Heart left ventricle (tissue), 16 donors: ENCODE results near the gene KLK1. TPM values are rescaled to one million over a fixed set of nuclear protein-coding genes. Genes with fewer than 3 reads are reported as not detected.

Experiments
- ATAC-seq, 4 donors: fragments of 200-7000 bp; cut with Tn5 transposase; one replicate each; pipeline ENCODE4 v1.9.1; 2020 to 2022; ENCODE audit warnings: moderate library complexity in 4 of 4, mild to moderate bottlenecking in 3 of 4, moderate number of reproducible peaks in 1 of 4
- DNase-seq, 5 donors: peaks; one replicate each; pipeline ENCODE4 v3.0.0-alpha.2; 2020
- H3K27ac ChIP-seq, 12 donors: fragments of 200-600 bp; sonication (generic) in 4 of 12; one replicate each; pipeline versions ENCODE4 v1.5.0 to v1.8.0; 2016 to 2022; ENCODE audit warnings: mild to moderate bottlenecking in 2 of 12
- H3K27me3 ChIP-seq, 9 donors: fragments of 200-600 bp; sonication (generic) in 2 of 9; one replicate each; pipeline versions ENCODE4 v1.5.1 to v1.8.0; 2016 to 2022; ENCODE audit warnings: mild to moderate bottlenecking in 3 of 9
- H3K36me3 ChIP-seq, 9 donors: fragments of 200-600 bp; sonication (generic) in 2 of 9; one replicate each; pipeline versions ENCODE4 v1.5.0 to v1.8.0; 2018 to 2022; ENCODE audit warnings: mild to moderate bottlenecking in 2 of 9
- H3K4me1 ChIP-seq, 12 donors: fragments of 200-600 bp; sonication (generic) in 4 of 12; one replicate each; pipeline versions ENCODE4 v1.5.0 to v1.8.0; 2016 to 2022; ENCODE audit warnings: mild to moderate bottlenecking in 3 of 12
- H3K4me3 ChIP-seq, 12 donors: fragments of 200-600 bp; sonication (generic) in 4 of 12; one replicate each; pipeline versions ENCODE4 v1.5.0 to v1.8.0; 2017 to 2022; ENCODE audit warnings: mild to moderate bottlenecking in 9 of 12, moderate library complexity in 4 of 12
- H3K9me3 ChIP-seq, 12 donors: fragments of 200-600 bp; sonication (generic) in 4 of 12; one replicate each; pipeline versions ENCODE4 v1.5.0 to v1.8.0; 2016 to 2022; ENCODE audit warnings: mild to moderate bottlenecking in 1 of 12
- CTCF ChIP-seq, 12 donors: fragments of 200-600 bp; sonication (generic) in 4 of 12; IDR thresholded peaks; one replicate each; pipeline versions ENCODE4 v1.5.0 to v1.8.0; 2018 to 2022; ENCODE audit warnings: antibody characterized with exemption in 12 of 12, mild to moderate bottlenecking in 5 of 12
- POLR2A ChIP-seq, 2 donors: fragments of 450-650 bp; IDR thresholded peaks; one replicate each; pipeline ENCODE4 v1.6.1; 2017; ENCODE audit warnings: antibody characterized with exemption in 2 of 2, mild to moderate bottlenecking in 2 of 2, moderate library complexity in 2 of 2
- WGBS, 4 donors: extraction: QIAGEN DNeasy Blood & Tissue Kit in 2 of 4; methylation state at CpG; one replicate each; pipeline versions ENCODE4 v1.1.5 to v1.1.7; 2013 to 2018; 5-methylcytosine and 5-hydroxymethylcytosine counted together
- intact Hi-C, 10 donors: fragments of 100-400 bp; cut with DNase I; formaldehyde crosslinking; loops; one replicate each; pipeline versions ENCODE4 v1.11.1 to v1.14.2; 2022
- polyA plus RNA-seq, 2 donors: library from polyadenylated mRNA; stranded (reverse); fragments of 200-250 nt; gene quantifications; one replicate each; pipeline ENCODE4 v1.2.3, GENCODE V29; 2013
- total RNA-seq, 9 donors: library from RNA; depleted of rRNA in 2 of 9; stranded (reverse); fragments of >200 nt in 2 of 9; fragmentation: NEBNext Ultra II Directional in 3 of 9; extraction: Animal tissue kit (Norgen Biotek cat#: 25700) in 3 of 9; gene quantifications; one replicate each; pipeline versions ENCODE4 v1.1.0 to v1.2.4, GENCODE V29; 2016 to 2023
- donor health status: ischemic (EF 13 %, LVEDD 7.1; RV severe dilation, severe dysfunction).
- donor health status: healthy with polysubstance abuse.
- donor health status: DM: no; HTN: yes; CAD: no.
- donor health status: DM: no; HTN: no; CAD: no.
- donor health status: ischemic (EF 25% LVEDD 6.9; RV normal size, moderate dysfunction).
- donor health status: ischemic (EF 25% LVEDD 5.7; RV mildly dilated, moderate dysfunction).
- donor health status: healthy.
- donor health status: DM: yes; HTN: yes; CAD: no.
- donor health status: ischemic (EF 35%, LVEDD 5.7; RV mildly dilated, moderate dysfunction).
- donor health status: nonischemic (EF 11% LVEDD 7.7; RV severe dilation, severe dysfunction).
- donor health status: DM: yes; HTN: yes; CAD: no.
- donor health status: PGD.
- donor health status: ischemic (EF 29% LVEDD 5.4; RV normal size, mild dysfunction).
- donor health status: nonischemic (EF 23%, LVEDD 6.1; RV moderate dilation, normal function).

KLK1 gene
- total and polyA plus RNA-seq, 11 donors, result 0.50 to 1.4 (median 0.58) TPM; not detected in 5

- no peak overlapping the region for H3K4me3 ChIP-seq
- WGBS, 4 donors, result 69 to 78% (median 75%) methylated on average over 7 of the region's 7 CpGs
Measured at GRCh38 chr19:50843701-50844221, 20.2 kb upstream of the KLK1 start.

GRCh38 chr19:50843205-50843604 is 19.6 kb upstream of the KLK1 start:
- no peak for DNase-seq
- no peak overlapping the region for H3K4me3 ChIP-seq

More at GRCh38 chr19:50843701-50844221, 20.2 kb upstream of the KLK1 start:
- H3K4me1 ChIP-seq, result no peaks in the 10 kb centered on the region
- intact Hi-C loops, result no loop called here
- no peaks in the 10 kb centered on the region for H3K36me3 ChIP-seq
- H3K27me3 ChIP-seq, result peaks cover 0 to 10% (median 0%) of the 10 kb centered on the region in 9 donors
- no peak for ATAC-seq
- no peak for DNase-seq
- peaks cover 0 to 28% (median 4%) of the 10 kb centered on the region in 12 donors for H3K9me3 ChIP-seq
- TF ChIP-seq CTCF (IDR thresholded peaks at IDR 0.05) (no peak), POLR2A (IDR thresholded peaks at IDR 0.05) (no peak)
- no peak overlapping the region for H3K27ac ChIP-seq

GRCh38 chr19:50842130-50842529 is 18.5 kb upstream of the KLK1 start:
- H3K27me3 ChIP-seq, result peaks cover 0 to 6% (median 0%) of the 10 kb centered on the region in 9 donors
- DNase-seq (no peak), ATAC-seq (no peak)
- no peaks in the 10 kb centered on the region for H3K36me3 ChIP-seq
- intact Hi-C loops, result no loop called here
- peaks cover 0 to 28% (median 4%) of the 10 kb centered on the region in 12 donors for H3K9me3 ChIP-seq
- H3K4me3 ChIP-seq, result no peak overlapping the region
- 87 to 92% (median 90%) methylated on average over 6 of the region's 6 CpGs for WGBS, 4 donors
- no peak for TF ChIP-seq CTCF (IDR thresholded peaks at IDR 0.05)
- no peak for TF ChIP-seq POLR2A (IDR thresholded peaks at IDR 0.05)
- no peak overlapping the region for H3K27ac ChIP-seq
- no peaks in the 10 kb centered on the region for H3K4me1 ChIP-seq

More at GRCh38 chr19:50843205-50843604, 19.6 kb upstream of the KLK1 start:
- TF ChIP-seq POLR2A (IDR thresholded peaks at IDR 0.05) (no peak), CTCF (IDR thresholded peaks at IDR 0.05) (no peak)
- H3K9me3 ChIP-seq, result peaks cover 0 to 28% (median 4%) of the 10 kb centered on the region in 12 donors
- H3K27ac ChIP-seq, result no peak overlapping the region
- H3K36me3 ChIP-seq, result no peaks in the 10 kb centered on the region
- H3K27me3 ChIP-seq, result peaks cover 0 to 5% (median 0%) of the 10 kb centered on the region in 9 donors
- H3K4me1 ChIP-seq, result no peaks in the 10 kb centered on the region
- intact Hi-C loops, result no loop called here
- 91 to 96% (median 95%) methylated on average over 2 of the region's 2 CpGs for WGBS, 4 donors
- ATAC-seq, result no peak

- DNase-seq (no peak), ATAC-seq (no peak)
- H3K36me3 ChIP-seq, result no peaks in the 10 kb centered on the region
- no peak overlapping the region for H3K27ac ChIP-seq
- peaks cover 0 to 28% (median 4%) of the 10 kb centered on the region in 12 donors for H3K9me3 ChIP-seq
- H3K27me3 ChIP-seq, result peaks cover 0 to 16% (median 6%) of the 10 kb centered on the region in 9 donors
- intact Hi-C loops, result no loop called here
- 69 to 79% (median 72%) methylated on average over 10 of the region's 10 CpGs for WGBS, 4 donors
- TF ChIP-seq POLR2A (IDR thresholded peaks at IDR 0.05) (no peak), CTCF (IDR thresholded peaks at IDR 0.05) (no peak)
- H3K4me1 ChIP-seq, result peaks cover 0 to 12% (median 9%) of the 10 kb centered on the region in 12 donors
- no peak overlapping the region for H3K4me3 ChIP-seq
Measured at GRCh38 chr19:50839712-50840655, 16.4 kb upstream of the KLK1 start.
